Fibroblast of skin of right quadriceps (primary cell): ENCODE data around the gene TNS1.

ENCODE experiments used
- DNase-seq: peaks from one replicate; pipeline ENCODE4 v3.0.0-alpha.2; 2013

The TNS1 gene

GRCh38 chr2:217755027-217755745 lies 247.6 kb downstream of the TNS1 start:
- DNase-seq = no peak

GRCh38 chr2:217753460-217754200 lies 249.2 kb downstream of the TNS1 start:
- peak; percentile 40 for DNase-seq

- DNase-seq = no peak
Measured at GRCh38 chr2:217752714-217753459, 249.9 kb downstream of the TNS1 start.

- no peak for DNase-seq
Measured at GRCh38 chr2:217751952-217752351, 250.8 kb downstream of the TNS1 start.

DNA sequence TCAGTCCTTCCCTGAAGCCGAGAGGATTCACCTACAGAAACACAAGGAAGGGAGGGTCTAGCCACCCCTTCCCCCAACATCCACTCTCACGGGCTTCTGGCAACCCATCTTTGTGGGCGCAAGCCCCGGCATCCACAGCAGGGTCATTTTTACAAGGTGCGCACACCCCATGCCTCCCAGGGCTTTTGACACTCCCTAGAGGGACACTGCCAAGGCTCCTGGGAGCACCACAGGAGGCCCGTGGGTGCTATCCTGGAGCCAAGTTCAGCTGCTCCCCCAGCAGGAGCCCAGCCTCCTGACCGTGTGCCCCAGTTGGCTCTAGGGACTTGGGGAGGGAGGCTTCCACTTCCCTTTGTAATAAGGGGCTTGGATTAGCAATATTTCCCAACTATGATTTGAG lies 251.6 kb downstream of the TNS1 start:
- no peak for DNase-seq
